Panc1 (cell line): ENCODE measurements around the gene CA9. TPM values are rescaled to one million over a fixed set of nuclear protein-coding genes. Genes with fewer than 3 reads are reported as not detected.

Source experiments
- ATAC-seq: fragments of 200-7000 bp; cut with Tn5 transposase; 2 replicates; pipeline ENCODE4 v1.9.1; 2020; ENCODE audit warnings: mild to moderate bottlenecking, moderate library complexity
- BruUV-seq: library from RNA; stranded (reverse); fragments of 400-500 nt; replicated peaks from 2 replicates; lab custom pipeline; 2021; lab: Mats Ljungman, UMichigan
- CTCF ChIA-PET: fragments of 300-600 bp; sonication (Branson Sonifier 250); formaldehyde crosslinking; loops from one replicate; lab custom pipeline; 2022; ENCODE audit warnings: antibody characterized with exemption; lab: Charles Lee
- POLR2A ChIA-PET: fragments of 300-600 bp; sonication (Branson Sonifier 250); formaldehyde crosslinking; loops from one replicate; lab custom pipeline; 2022; ENCODE audit warnings: antibody characterized with exemption; lab: Charles Lee
- DNase-seq: peaks from one replicate; pipeline ENCODE4 v3.0.0-alpha.2; 2010; ENCODE audit warnings: low read depth, low spot score
- H3K27ac ChIP-seq: 2 replicates; pipeline ENCODE4 v1.5.1; 2011; ENCODE audit warnings: mild to moderate bottlenecking, low read length, inconsistent platforms
- H3K27me3 ChIP-seq: fragments of 200-500 bp; sonication (Bioruptor generic); 2 replicates; pipeline ENCODE4 v1.6.0; 2014; ENCODE audit warnings: low read length, inconsistent platforms; ENCODE audit not compliant: control insufficient read depth, insufficient read depth
- H3K36me3 ChIP-seq: fragments of 200-500 bp; sonication (Bioruptor generic); 2 replicates; pipeline ENCODE4 v1.5.1; 2014; ENCODE audit warnings: inconsistent platforms, mild to moderate bottlenecking, low read length, moderate library complexity; ENCODE audit not compliant: control insufficient read depth, insufficient read depth
- H3K4me1 ChIP-seq: 2 replicates; pipeline ENCODE4 v1.5.1; 2011; ENCODE audit warnings: inconsistent platforms, mild to moderate bottlenecking, low read length, moderate library complexity; ENCODE audit not compliant: control insufficient read depth, insufficient read depth
- H3K4me3 ChIP-seq, 2 experiments: 2 replicates each; pipeline ENCODE4 v1.5.1; 2011 to 2012; ENCODE audit warnings: low read depth in 2 of 2, low read length in 2 of 2, mild to moderate bottlenecking in 2 of 2, inconsistent platforms in 1 of 2, moderate library complexity in 1 of 2
- H3K9me3 ChIP-seq: fragments of 200-500 bp; sonication (Bioruptor generic); 2 replicates; pipeline ENCODE4 v1.5.1; 2014; ENCODE audit warnings: low read depth, mild to moderate bottlenecking, inconsistent platforms, low read length, moderate library complexity; ENCODE audit not compliant: control insufficient read depth, insufficient read depth
- CTCF ChIP-seq: fragments of 450-650 bp; IDR thresholded peaks from 2 replicates; pipeline ENCODE4 v1.5.1; 2017; ENCODE audit warnings: mild to moderate bottlenecking
- POLR2AphosphoS5 ChIP-seq: IDR thresholded peaks from 2 replicates; pipeline ENCODE4 v1.6.1; 2012; ENCODE audit warnings: mild to moderate bottlenecking, low read depth, low read length, moderate library complexity
- REST ChIP-seq, 2 experiments: IDR thresholded peaks; 2 replicates each; pipeline ENCODE4 v1.6.1; 2011 to 2012; ENCODE audit warnings: low read depth in 2 of 2, control low read depth in 1 of 2, low read length in 1 of 2, mild to moderate bottlenecking in 1 of 2, moderate library complexity in 1 of 2; ENCODE audit not compliant: insufficient read depth in 1 of 2
- SIN3A ChIP-seq: IDR thresholded peaks from 2 replicates; pipeline ENCODE4 v1.6.1; 2012; ENCODE audit warnings: low read depth, mild to moderate bottlenecking, low read length, moderate library complexity, borderline replicate concordance; ENCODE audit not compliant: insufficient read depth
- TCF7L2 ChIP-seq: IDR thresholded peaks from 2 replicates; pipeline ENCODE4 v1.6.1; 2011; ENCODE audit warnings: mild to moderate bottlenecking, low read depth, low read length, inconsistent platforms
- in situ Hi-C: cut with HindIII; loops from 2 replicates; pipeline ENCODE4 v1.10.0; 2016; ENCODE audit warnings: low sequenced_read_pairs, low pct_unique_long_range_greater_than_20kb
- intact Hi-C: fragments of 100-400 bp; cut with micrococcal nuclease; formaldehyde crosslinking; loops from one replicate; pipeline ENCODE4 v1.10.0; 2022; ENCODE audit not compliant: unreplicated experiment
- total RNA-seq: library from RNA; stranded (reverse); gene quantifications from one replicate; pipeline ENCODE4 v1.2.1, GENCODE V29; 2021; ENCODE audit not compliant: unreplicated experiment

CA9 gene
- total RNA-seq, 1 experiment from 2014 or later: 0.31 TPM

- DNase-seq: no peak
- no peaks in the 10 kb centered on the region for H3K27me3 ChIP-seq
- TF ChIP-seq REST (IDR thresholded peaks at IDR 0.05; ENCODE audit: insufficient read depth in 1 of 2, low read depth in 2 of 2, low read length in 1 of 2) (no peak), CTCF (no peak), SIN3A (no peak)
- H3K4me3 ChIP-seq: no peak overlapping the region
- H3K27ac ChIP-seq: no peak overlapping the region
- in situ Hi-C loops (no loop called here), intact Hi-C loops (no loop called here)
- no peaks in the 10 kb centered on the region for H3K36me3 ChIP-seq
- POLR2A ChIA-PET: interaction anchor here (1.0 kb wide), 1 partner anchor 20 kb away, joined by 3 read pairs; no protein-coding TSS in a partner anchor
- CTCF ChIA-PET: interaction anchor here (1.6 kb wide), 1 partner anchor 18 kb away, joined by 7 read pairs; no protein-coding TSS in a partner anchor
- H3K4me1 ChIP-seq: peaks cover 12% of the 10 kb centered on the region; the same call in 1 of the 2 replicates
- ATAC-seq: no peak
- H3K9me3 ChIP-seq: no peaks in the 10 kb centered on the region
- BruUV-seq: no TSS peak
Observed at GRCh38 chr9:35679091-35679490, 5.4 kb downstream of the CA9 start.

GRCh38 chr9:35679766-35680330, 6.1 kb downstream of the CA9 start:
- Histone ChIP-seq H3K27ac (no peak overlapping the region), H3K4me3 (no peak overlapping the region), H3K9me3 (no peaks in the 10 kb centered on the region), H3K27me3 (no peaks in the 10 kb centered on the region), H3K36me3 (no peaks in the 10 kb centered on the region), H3K4me1 (peaks cover 12% of the 10 kb centered on the region; the same call in 1 of the 2 replicates)
- intact Hi-C loops: no loop called here
- in situ Hi-C loops: no loop called here
- TF ChIP-seq CTCF: no peak
- no peak for TF ChIP-seq SIN3A
- TF ChIP-seq REST (IDR thresholded peaks at IDR 0.05; ENCODE audit: insufficient read depth in 1 of 2, low read depth in 2 of 2, low read length in 1 of 2): no peak
- TF ChIP-seq TCF7L2: no peak
- no peak; the same call in 1 of the 2 replicates for TF ChIP-seq POLR2AphosphoS5
- POLR2A ChIA-PET: interaction anchor here (0.6 to 1.0 kb wide), 2 partner anchors 21 to 366 kb away, joined by 3 read pairs; no protein-coding TSS in a partner anchor
- no TSS peak for BruUV-seq
- DNase-seq: no peak
- ATAC-seq: no peak
- CTCF ChIA-PET: interaction anchor here (1.6 kb wide), 1 partner anchor 19 kb away, joined by 7 read pairs; no protein-coding TSS in a partner anchor
